AG04449 (cell line): ENCODE results near the gene AP5B1.

Experiments
- CTCF ChIA-PET: fragments of 350-600 bp; formaldehyde crosslinking; extraction: SDS; loops from one replicate; lab custom pipeline; 2021; ENCODE audit warnings: antibody characterized with exemption; lab: Yijun Ruan, JAX
- POLR2A ChIA-PET: fragments of 400-600, 350-600 bp; formaldehyde crosslinking; extraction: SDS; loops from one replicate; lab custom pipeline; 2020; ENCODE audit warnings: antibody characterized with exemption, inconsistent platforms; lab: Yijun Ruan, JAX
- DNase-seq: peaks from one replicate; pipeline ENCODE4 v3.0.0-alpha.2; 2010; ENCODE audit warnings: low read depth, low spot score
- H3K4me3 ChIP-seq: 2 replicates; pipeline ENCODE4 v1.5.1; 2011; ENCODE audit warnings: low read depth, mild to moderate bottlenecking, control low read depth, low read length
- CTCF ChIP-seq: IDR thresholded peaks from one replicate; pipeline ENCODE4 v1.5.1; 2011; ENCODE audit warnings: mild to moderate bottlenecking, moderate library complexity, low read length, control low read depth, inconsistent platforms; ENCODE audit not compliant: insufficient read depth; ENCODE audit errors: missing control alignments

The AP5B1 gene

DNA sequence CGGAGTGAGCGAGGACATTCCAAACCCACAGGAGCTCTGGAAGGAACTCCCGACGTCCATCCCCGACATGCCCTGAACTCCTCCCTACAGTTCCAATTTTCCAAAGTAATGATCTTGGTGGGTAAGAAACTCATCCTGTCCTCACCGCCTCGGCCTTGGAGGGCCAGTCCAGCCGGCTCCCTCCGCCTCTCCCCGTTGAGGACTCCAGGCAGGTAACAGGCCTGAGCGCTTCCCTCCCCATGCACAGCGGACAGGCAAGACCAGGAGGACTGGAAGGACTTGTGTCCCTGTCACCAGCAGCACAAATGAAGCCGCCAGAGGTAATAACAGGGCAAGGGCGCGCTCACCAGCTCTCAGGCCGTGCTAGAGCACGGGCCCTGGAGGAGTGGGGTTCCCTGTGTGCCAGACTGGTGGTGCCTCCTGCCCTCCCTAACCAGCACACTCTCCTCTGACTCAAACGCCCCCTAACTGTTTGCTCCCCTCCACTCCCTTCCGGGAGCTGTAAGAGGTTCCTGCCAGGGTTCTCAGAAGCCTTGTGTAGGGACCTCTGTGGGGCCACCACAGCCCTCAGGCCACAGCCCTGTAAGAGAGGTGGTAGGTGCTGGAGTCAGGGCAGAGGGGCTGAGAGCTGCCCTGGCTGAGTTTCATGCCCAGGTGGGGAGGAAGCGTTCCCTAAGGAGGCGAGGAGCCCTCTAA, 23.2 kb upstream of the AP5B1 start:
- TF ChIP-seq CTCF: no peak
- no peak overlapping the region for H3K4me3 ChIP-seq
- POLR2A ChIA-PET: no interaction called here
- DNase-seq: no peak
- CTCF ChIA-PET: interaction anchor here (0.6 to 4.1 kb wide), 3 partner anchors 14 to 93 kb away, joined by 3 to 24 read pairs (median 3); no protein-coding TSS in a partner anchor

GRCh38 chr11:65802841-65803240, 22.1 kb upstream of the AP5B1 start:
- DNase-seq: no peak
- CTCF ChIA-PET: interaction anchor here (0.6 to 4.1 kb wide), 5 partner anchors 15 to 220 kb away, joined by 3 to 24 read pairs (median 3); partner anchors contain the start of gene AP5B1
- POLR2A ChIA-PET: no interaction called here
- TF ChIP-seq CTCF: no peak
- H3K4me3 ChIP-seq: no peak overlapping the region

GRCh38 chr11:65801153-65801987, 20.6 kb upstream of the AP5B1 start:
- no peak for TF ChIP-seq CTCF
- DNase-seq: no peak
- ChIA-PET CTCF (interaction anchor here (0.7 to 1.3 kb wide), 4 partner anchors 14 to 92 kb away, joined by 3 read pairs; partner anchors contain the start of genes AP5B1 and KAT5), POLR2A (no interaction called here)
- H3K4me3 ChIP-seq: no peak overlapping the region

- CTCF ChIA-PET: interaction anchor here (1.3 to 3.5 kb wide), 6 partner anchors 8 to 54 kb away, joined by 3 to 25 read pairs (median 4); no protein-coding TSS in a partner anchor
- DNase-seq: no peak
- POLR2A ChIA-PET: no interaction called here
- TF ChIP-seq CTCF: no peak
- no peak overlapping the region for H3K4me3 ChIP-seq
Observed at GRCh38 chr11:65798882-65799281, 18.1 kb upstream of the AP5B1 start.

DNA sequence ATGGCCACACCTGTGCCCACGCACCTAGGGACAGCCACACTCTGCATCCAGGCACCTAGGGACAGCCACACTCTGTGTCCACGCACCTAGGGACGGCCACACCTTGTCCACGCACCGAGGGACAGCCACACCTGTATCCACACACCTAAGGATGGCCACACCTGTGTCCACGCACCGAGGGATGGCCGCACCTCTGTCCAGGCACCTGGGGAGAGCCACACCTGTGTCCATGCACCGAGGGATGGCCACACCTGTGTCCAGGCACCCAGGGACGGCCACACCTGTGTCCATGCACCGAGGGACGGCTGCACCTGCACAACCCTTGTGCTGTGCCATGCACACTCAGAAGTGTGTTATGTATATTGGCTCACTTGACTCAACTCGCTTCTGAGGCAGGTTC, 16.9 kb upstream of the AP5B1 start:
- no peak overlapping the region for H3K4me3 ChIP-seq
- ChIA-PET CTCF (interaction anchor here (1.3 to 3.5 kb wide), 7 partner anchors 9 to 53 kb away, joined by 3 to 25 read pairs (median 5); no protein-coding TSS in a partner anchor), POLR2A (no interaction called here)
- no peak for TF ChIP-seq CTCF
- DNase-seq: no peak
